Measurements from ENCODE around the gene UBL3.

Gene UBL3

GRCh38 chr13:29756506-29756905 lies 93.9 kb downstream of the UBL3 start:
- Histone ChIP-seq H3K9me3 (ENCODE audit: low read length) (no peaks in the 10 kb centered on the region), H3K4me3 (ENCODE audit: low read length) (no peak overlapping the region), H3K36me3 (ENCODE audit: insufficient read depth, low read length) (no peaks in the 10 kb centered on the region), H3K27me3 (ENCODE audit: insufficient read depth, low read length) (no peaks in the 10 kb centered on the region), H3K4me1 (ENCODE audit: insufficient read depth, low read length) (peaks cover 4% of the 10 kb centered on the region), H2AFZ (ENCODE audit: low read depth, low read length) (no peak overlapping the region)

GRCh38 chr13:29754473-29754806 lies 96.0 kb downstream of the UBL3 start:
- no peaks in the 10 kb centered on the region for H3K36me3 ChIP-seq (ENCODE audit: insufficient read depth, low read length)

GRCh38 chr13:29753618-29754472 lies 96.6 kb downstream of the UBL3 start:
- Histone ChIP-seq H3K4me1 (ENCODE audit: insufficient read depth, low read length) (peaks cover 4% of the 10 kb centered on the region), H3K9me3 (ENCODE audit: low read length) (no peaks in the 10 kb centered on the region), H2AFZ (ENCODE audit: low read depth, low read length) (no peak overlapping the region), H3K4me3 (ENCODE audit: low read length) (no peak overlapping the region), H3K36me3 (ENCODE audit: insufficient read depth, low read length) (no peaks in the 10 kb centered on the region), H3K27me3 (ENCODE audit: insufficient read depth, low read length) (no peaks in the 10 kb centered on the region)

More at GRCh38 chr13:29754473-29754806, 96.0 kb downstream of the UBL3 start:
- Histone ChIP-seq H3K4me3 (ENCODE audit: low read length) (no peak overlapping the region), H3K4me1 (ENCODE audit: insufficient read depth, low read length) (peaks cover 4% of the 10 kb centered on the region), H3K9me3 (ENCODE audit: low read length) (no peaks in the 10 kb centered on the region), H2AFZ (ENCODE audit: low read depth, low read length) (no peak overlapping the region), H3K27me3 (ENCODE audit: insufficient read depth, low read length) (no peaks in the 10 kb centered on the region)

GRCh38 chr13:29752175-29752574 lies 98.2 kb downstream of the UBL3 start:
- Histone ChIP-seq H3K9me3 (ENCODE audit: low read length) (no peaks in the 10 kb centered on the region), H3K4me1 (ENCODE audit: insufficient read depth, low read length) (peaks cover 4% of the 10 kb centered on the region), H3K27me3 (ENCODE audit: insufficient read depth, low read length) (no peaks in the 10 kb centered on the region), H2AFZ (ENCODE audit: low read depth, low read length) (no peak overlapping the region), H3K4me3 (ENCODE audit: low read length) (no peak overlapping the region), H3K36me3 (ENCODE audit: insufficient read depth, low read length) (no peaks in the 10 kb centered on the region)

GRCh38 chr13:29750183-29750530 lies 100.3 kb downstream of the UBL3 start:
- H3K9me3 ChIP-seq (ENCODE audit: low read length), result no peaks in the 10 kb centered on the region
- peaks cover 4% of the 10 kb centered on the region for H3K4me1 ChIP-seq (ENCODE audit: insufficient read depth, low read length)
- no peak overlapping the region for H2AFZ ChIP-seq (ENCODE audit: low read depth, low read length)
- H3K27me3 ChIP-seq (ENCODE audit: insufficient read depth, low read length), result no peaks in the 10 kb centered on the region
- H3K36me3 ChIP-seq (ENCODE audit: insufficient read depth, low read length), result no peaks in the 10 kb centered on the region
- no peak overlapping the region for H3K4me3 ChIP-seq (ENCODE audit: low read length)

GRCh38 chr13:29749401-29750182 lies 100.8 kb downstream of the UBL3 start:
- no peak overlapping the region for H3K4me3 ChIP-seq (ENCODE audit: low read length)
- H3K27me3 ChIP-seq (ENCODE audit: insufficient read depth, low read length), result no peaks in the 10 kb centered on the region
- H3K9me3 ChIP-seq (ENCODE audit: low read length), result no peaks in the 10 kb centered on the region
- H3K36me3 ChIP-seq (ENCODE audit: insufficient read depth, low read length), result no peaks in the 10 kb centered on the region
- H3K4me1 ChIP-seq (ENCODE audit: insufficient read depth, low read length), result peaks cover 4% of the 10 kb centered on the region
- no peak overlapping the region for H2AFZ ChIP-seq (ENCODE audit: low read depth, low read length)

GRCh38 chr13:29748097-29748496 lies 102.3 kb downstream of the UBL3 start:
- H2AFZ ChIP-seq (ENCODE audit: low read depth, low read length), result no peak overlapping the region
- no peaks in the 10 kb centered on the region for H3K9me3 ChIP-seq (ENCODE audit: low read length)
- H3K4me1 ChIP-seq (ENCODE audit: insufficient read depth, low read length), result peaks cover 4% of the 10 kb centered on the region
- no peaks in the 10 kb centered on the region for H3K27me3 ChIP-seq (ENCODE audit: insufficient read depth, low read length)
- H3K36me3 ChIP-seq (ENCODE audit: insufficient read depth, low read length), result no peaks in the 10 kb centered on the region
- no peak overlapping the region for H3K4me3 ChIP-seq (ENCODE audit: low read length)

GRCh38 chr13:29746148-29746677 lies 104.2 kb downstream of the UBL3 start:
- Histone ChIP-seq H3K9me3 (ENCODE audit: low read length) (no peaks in the 10 kb centered on the region), H2AFZ (ENCODE audit: low read depth, low read length) (no peak overlapping the region), H3K27me3 (ENCODE audit: insufficient read depth, low read length) (no peaks in the 10 kb centered on the region), H3K4me3 (ENCODE audit: low read length) (no peak overlapping the region), H3K4me1 (ENCODE audit: insufficient read depth, low read length) (peaks cover 6% of the 10 kb centered on the region), H3K36me3 (ENCODE audit: insufficient read depth, low read length) (no peaks in the 10 kb centered on the region)

GRCh38 chr13:29745704-29746103 lies 104.7 kb downstream of the UBL3 start:
- H3K27me3 ChIP-seq (ENCODE audit: insufficient read depth, low read length), result no peaks in the 10 kb centered on the region
- H3K4me1 ChIP-seq (ENCODE audit: insufficient read depth, low read length), result peaks cover 6% of the 10 kb centered on the region
- no peaks in the 10 kb centered on the region for H3K36me3 ChIP-seq (ENCODE audit: insufficient read depth, low read length)
- no peak overlapping the region for H2AFZ ChIP-seq (ENCODE audit: low read depth, low read length)
- no peaks in the 10 kb centered on the region for H3K9me3 ChIP-seq (ENCODE audit: low read length)
- H3K4me3 ChIP-seq (ENCODE audit: low read length), result no peak overlapping the region

- Histone ChIP-seq H3K4me3 (ENCODE audit: low read length) (no peak overlapping the region), H3K27me3 (ENCODE audit: insufficient read depth, low read length) (no peaks in the 10 kb centered on the region), H2AFZ (ENCODE audit: low read depth, low read length) (peak overlapping the region; percentile 46), H3K4me1 (ENCODE audit: insufficient read depth, low read length) (peaks cover 6% of the 10 kb centered on the region), H3K36me3 (ENCODE audit: insufficient read depth, low read length) (no peaks in the 10 kb centered on the region), H3K9me3 (ENCODE audit: low read length) (no peaks in the 10 kb centered on the region)
These were observed 107.1 kb downstream of the UBL3 start for GRCh38 chr13:29743201-29743786.

- Histone ChIP-seq H3K4me3 (ENCODE audit: low read length) (no peak overlapping the region), H2AFZ (ENCODE audit: low read depth, low read length) (no peak overlapping the region)
These were observed 109.5 kb downstream of the UBL3 start for GRCh38 chr13:29740961-29741360.

GRCh38 chr13:29737061-29737460 lies 113.4 kb downstream of the UBL3 start:
- Histone ChIP-seq H3K4me3 (ENCODE audit: low read length) (no peak overlapping the region), H3K9me3 (ENCODE audit: low read length) (no peaks in the 10 kb centered on the region), H3K36me3 (ENCODE audit: insufficient read depth, low read length) (no peaks in the 10 kb centered on the region), H2AFZ (ENCODE audit: low read depth, low read length) (no peak overlapping the region), H3K4me1 (ENCODE audit: insufficient read depth, low read length) (no peaks in the 10 kb centered on the region), H3K27me3 (ENCODE audit: insufficient read depth, low read length) (no peaks in the 10 kb centered on the region)

More at GRCh38 chr13:29740961-29741360, 109.5 kb downstream of the UBL3 start:
- Histone ChIP-seq H3K27me3 (ENCODE audit: insufficient read depth, low read length) (no peaks in the 10 kb centered on the region), H3K4me1 (ENCODE audit: insufficient read depth, low read length) (peaks cover 6% of the 10 kb centered on the region), H3K36me3 (ENCODE audit: insufficient read depth, low read length) (no peaks in the 10 kb centered on the region), H3K9me3 (ENCODE audit: low read length) (no peaks in the 10 kb centered on the region)

- H3K4me3 ChIP-seq (ENCODE audit: low read length), result no peak overlapping the region
- no peaks in the 10 kb centered on the region for H3K36me3 ChIP-seq (ENCODE audit: insufficient read depth, low read length)
- no peak overlapping the region for H2AFZ ChIP-seq (ENCODE audit: low read depth, low read length)
- H3K4me1 ChIP-seq (ENCODE audit: insufficient read depth, low read length), result no peaks in the 10 kb centered on the region
- peaks cover 6% of the 10 kb centered on the region for H3K27me3 ChIP-seq (ENCODE audit: insufficient read depth, low read length)
- H3K9me3 ChIP-seq (ENCODE audit: low read length), result no peaks in the 10 kb centered on the region
These were observed 117.2 kb downstream of the UBL3 start for GRCh38 chr13:29733147-29733611.
